GM20431 (cell line): Measurements from ENCODE around the gene OR5I1.
"Not testable (repeated sequence)": the region's sequence is repeated elsewhere in the genome, so short reads cannot be mapped to it uniquely, and the experiment has no call there.

Source experiments
- in situ Hi-C: fragments of 300-500 bp; cut with MseI, MboI; formaldehyde crosslinking; loops from one replicate; pipeline ENCODE4 v1.15.0; 2020; ENCODE audit warnings: low sequenced_read_pairs; ENCODE audit not compliant: unreplicated experiment

Gene OR5I1

GRCh38 chr11:55936300-55936699, at the start of gene OR5I1:
Gene OR5I1 (minus strand): TSS chr11:55936400. CDS start chr11:55936400, 0 bp downstream.
- in situ Hi-C loops: no loop called here

GRCh38 chr11:55970935-55971334, 34.7 kb upstream of the OR5I1 start:
- in situ Hi-C loops: no loop called here

GRCh38 chr11:55969845-55970244, 33.6 kb upstream of the OR5I1 start, which contains the start of gene OR10AG1:
Gene OR10AG1 (minus strand): TSS chr11:55969945. CDS start chr11:55969907, 38 bp downstream.
- in situ Hi-C loops: no loop called here

- in situ Hi-C loops: no loop called here
These were observed 31.7 kb upstream of the OR5I1 start for GRCh38 chr11:55967914-55968313.

- in situ Hi-C loops: no loop called here
These were observed 30.2 kb upstream of the OR5I1 start for GRCh38 chr11:55966391-55966790.

- in situ Hi-C loops: no loop called here
These were observed 20.3 kb upstream of the OR5I1 start for GRCh38 chr11:55956521-55956920.

GRCh38 chr11:55949330-55949729, 13.1 kb upstream of the OR5I1 start:
- in situ Hi-C loops: loop anchor here (10.0 kb wide), 1 partner anchor 825 kb away; no protein-coding TSS in a partner anchor

- in situ Hi-C loops: loop anchor here (10.0 kb wide), 1 partner anchor 832 kb away; no protein-coding TSS in a partner anchor
These were observed 6.7 kb upstream of the OR5I1 start for GRCh38 chr11:55942785-55943392.

- in situ Hi-C loops: no loop called here
These were observed 15.7 kb downstream of the OR5I1 start for GRCh38 chr11:55920537-55920936.

GRCh38 chr11:55914482-55914881, 21.7 kb downstream of the OR5I1 start, which contains the start of gene OR5W2:
Gene OR5W2 (minus strand): TSS chr11:55914582. CDS start chr11:55914582, 0 bp downstream.
- in situ Hi-C loops: no loop called here

GRCh38 chr11:55902308-55902707, 33.9 kb downstream of the OR5I1 start:
- in situ Hi-C loops: no loop called here

GRCh38 chr11:55895216-55895615, 41.0 kb downstream of the OR5I1 start:
- in situ Hi-C loops: no loop called here

- in situ Hi-C loops: not testable (repeated sequence)
These were observed 50.7 kb downstream of the OR5I1 start for GRCh38 chr11:55885481-55885880.
